IMR-90 (cell line): ENCODE results near the gene INPP5F. TPM values are rescaled to one million over a fixed set of nuclear protein-coding genes. Genes with fewer than 3 reads are reported as not detected.

Experiments used
- ATAC-seq: fragments of 200-7000 bp; cut with Tn5 transposase; 2 replicates; pipeline ENCODE4 v1.9.1; 2020; ENCODE audit warnings: low read depth, mild to moderate bottlenecking, moderate library complexity
- BruUV-seq: library from RNA; stranded (reverse); fragments of 400-500 nt; replicated peaks from 2 replicates; lab custom pipeline; 2021; lab: Mats Ljungman, UMichigan
- CTCF ChIA-PET: fragments of 300-600 bp; formaldehyde crosslinking; extraction: SDS; loops from one replicate; lab custom pipeline; 2021; ENCODE audit warnings: antibody characterized with exemption; lab: Yijun Ruan, JAX
- POLR2A ChIA-PET: fragments of 300-600 bp; sonication (Branson Sonifier 250); formaldehyde crosslinking; loops from one replicate; lab custom pipeline; 2022; ENCODE audit warnings: antibody characterized with exemption; ENCODE audit not compliant: unreplicated experiment; lab: Charles Lee
- DNase-seq: peaks from one replicate; pipeline ENCODE4 v3.0.0; 2013
- H2AFZ ChIP-seq: replicated peaks from 2 replicates; pipeline ENCODE3; 2013; ENCODE audit warnings: low read length, mild to moderate bottlenecking; ENCODE audit not compliant: poor library complexity
- H2AK5ac ChIP-seq: 2 replicates; pipeline ENCODE4 v1.6.1; 2013; ENCODE audit warnings: low read depth, low read length, inconsistent platforms
- H2AK9ac ChIP-seq: replicated peaks from 2 replicates; pipeline ENCODE3; 2013; ENCODE audit warnings: mild to moderate bottlenecking, low read depth, low read length, moderate library complexity; ENCODE audit not compliant: poor library complexity
- H2BK120ac ChIP-seq: 2 replicates; pipeline ENCODE4 v1.6.1; 2013; ENCODE audit warnings: low read depth, low read length, inconsistent platforms
- H2BK15ac ChIP-seq: 3 replicates; pipeline ENCODE4 v1.6.1; 2013; ENCODE audit warnings: low read depth, low read length, inconsistent platforms
- H2BK20ac ChIP-seq: 2 replicates; pipeline ENCODE4 v1.6.1; 2013; ENCODE audit warnings: low read depth, mild to moderate bottlenecking, inconsistent platforms, low read length, moderate library complexity
- H2BK5ac ChIP-seq: 2 replicates; pipeline ENCODE4 v1.6.1; 2013; ENCODE audit warnings: mild to moderate bottlenecking, low read depth, low read length, inconsistent platforms; ENCODE audit not compliant: poor library complexity, severe bottlenecking
- H3K14ac ChIP-seq: replicated peaks from 2 replicates; pipeline ENCODE4 v1.6.1; 2013; ENCODE audit warnings: low read depth, low read length, inconsistent platforms
- H3K18ac ChIP-seq: 2 replicates; pipeline ENCODE4 v1.6.1; 2013; ENCODE audit warnings: low read depth, low read length, control low read depth
- H3K23ac ChIP-seq: 2 replicates; pipeline ENCODE4 v1.6.1; 2013; ENCODE audit warnings: low read depth, low read length, inconsistent platforms
- H3K27ac ChIP-seq: 2 replicates; pipeline ENCODE4 v1.5.1; 2013; ENCODE audit warnings: mild to moderate bottlenecking, control low read depth, low read length; ENCODE audit not compliant: insufficient read depth
- H3K27me3 ChIP-seq: 2 replicates; pipeline ENCODE4 v1.6.1; 2013; ENCODE audit warnings: low read length; ENCODE audit not compliant: control insufficient read depth, insufficient read depth
- H3K36me3 ChIP-seq: 2 replicates; pipeline ENCODE4 v1.6.1; 2013; ENCODE audit warnings: low read length, mixed read lengths; ENCODE audit not compliant: control insufficient read depth, insufficient read depth
- H3K4ac ChIP-seq: 2 replicates; pipeline ENCODE4 v1.6.1; 2013; ENCODE audit warnings: low read depth, low read length, inconsistent platforms
- H3K4me1 ChIP-seq: 2 replicates; pipeline ENCODE4 v1.6.1; 2013; ENCODE audit warnings: low read length, mixed read lengths; ENCODE audit not compliant: control insufficient read depth, insufficient read depth
- H3K4me2 ChIP-seq: 2 replicates; pipeline ENCODE4 v1.6.1; 2013; ENCODE audit warnings: low read depth, mild to moderate bottlenecking, control low read depth, low read length, moderate library complexity
- H3K4me3 ChIP-seq: 2 replicates; pipeline ENCODE4 v1.5.1; 2013; ENCODE audit warnings: low read depth, mild to moderate bottlenecking, control low read depth, low read length, moderate library complexity; ENCODE audit not compliant: insufficient read depth
- H3K56ac ChIP-seq: 2 replicates; pipeline ENCODE4 v1.6.1; 2013; ENCODE audit warnings: low read length, inconsistent platforms; ENCODE audit not compliant: insufficient read depth; ENCODE audit errors: extremely low read depth
- H3K79me1 ChIP-seq, 2 experiments: 2 replicates each; pipeline ENCODE4 v1.6.1; 2013; ENCODE audit warnings: low read length in 2 of 2, inconsistent platforms in 1 of 2, low read depth in 1 of 2
- H3K9ac ChIP-seq: 2 replicates; pipeline ENCODE4 v1.6.1; 2013; ENCODE audit warnings: low read depth, low read length, control low read depth
- H3K9me1 ChIP-seq: 2 replicates; pipeline ENCODE4 v1.6.1; 2013; ENCODE audit warnings: low read length, inconsistent platforms; ENCODE audit not compliant: insufficient read depth
- H3K9me3 ChIP-seq: 2 replicates; pipeline ENCODE4 v1.6.1; 2013; ENCODE audit warnings: low read length; ENCODE audit not compliant: control insufficient read depth, insufficient read depth
- H4K20me1 ChIP-seq: 2 replicates; pipeline ENCODE4 v1.6.1; 2013; ENCODE audit warnings: low read length, inconsistent platforms; ENCODE audit not compliant: insufficient read depth
- H4K5ac ChIP-seq: 2 replicates; pipeline ENCODE4 v1.6.1; 2013; ENCODE audit warnings: mild to moderate bottlenecking, low read depth, low read length, control low read depth
- H4K8ac ChIP-seq, 2 experiments: 2 replicates each; pipeline ENCODE4 v1.6.1; 2013; ENCODE audit warnings: low read depth in 2 of 2, low read length in 2 of 2, control low read depth in 1 of 2, inconsistent platforms in 1 of 2
- H4K91ac ChIP-seq: 2 replicates; pipeline ENCODE4 v1.6.1; 2013; ENCODE audit warnings: low read depth, low read length, inconsistent platforms; ENCODE audit not compliant: insufficient read depth
- BHLHE40 ChIP-seq: fragments of 150-350 bp; IDR thresholded peaks from 2 replicates; pipeline ENCODE4 v1.6.1; 2016; ENCODE audit warnings: mild to moderate bottlenecking, low read depth, low read length
- CEBPB ChIP-seq: IDR thresholded peaks from 2 replicates; pipeline ENCODE4 v1.6.1; 2012; ENCODE audit warnings: low read depth, low read length, improper control_type of control experiment
- CHD1 ChIP-seq: IDR thresholded peaks from 2 replicates; pipeline ENCODE4 v1.6.1; 2012; ENCODE audit warnings: low read depth, low read length, improper control_type of control experiment
- FOS ChIP-seq: fragments of 150-350 bp; IDR thresholded peaks from 2 replicates; pipeline ENCODE4 v1.6.1; 2016; ENCODE audit warnings: low read depth, low read length
- MAFK ChIP-seq: IDR thresholded peaks from 2 replicates; pipeline ENCODE4 v1.6.1; 2012; ENCODE audit warnings: low read depth, low read length, improper control_type of control experiment
- MAZ ChIP-seq: IDR thresholded peaks from 2 replicates; pipeline ENCODE4 v1.6.1; 2012; ENCODE audit warnings: low read depth, mild to moderate bottlenecking, low read length, improper control_type of control experiment, moderate library complexity, borderline replicate concordance
- MXI1 ChIP-seq: IDR thresholded peaks from 2 replicates; pipeline ENCODE4 v1.6.1; 2012; ENCODE audit warnings: low read depth, mild to moderate bottlenecking, low read length, moderate library complexity, borderline replicate concordance
- NFE2L2 ChIP-seq: fragments of 150-350 bp; IDR thresholded peaks from 2 replicates; pipeline ENCODE4 v1.6.1; 2016; ENCODE audit warnings: low read depth, mild to moderate bottlenecking, low read length
- POLR2A ChIP-seq: IDR thresholded peaks from 2 replicates; pipeline ENCODE4 v1.6.1; 2012; ENCODE audit warnings: mild to moderate bottlenecking, low read depth, low read length
- RFX5 ChIP-seq: IDR thresholded peaks from 2 replicates; pipeline ENCODE4 v1.8.0; 2012; ENCODE audit warnings: low read depth, mild to moderate bottlenecking, low read length, moderate library complexity
- SMC3 ChIP-seq: fragments of 150-350 bp; IDR thresholded peaks from 2 replicates; pipeline ENCODE4 v1.6.1; 2016; ENCODE audit warnings: low read depth, mild to moderate bottlenecking, antibody characterized with exemption, low read length, moderate library complexity
- WGBS, 2 experiments: methylation state at CpG; one replicate each; pipeline versions ENCODE4 v1.1.5 to v1.1.7; 2013; ENCODE audit warnings: missing lambda C conversion rate in 2 of 2; ENCODE audit not compliant: insufficient read length in 1 of 2; ENCODE audit errors: extremely low coverage in 2 of 2; 5-methylcytosine and 5-hydroxymethylcytosine counted together
- dilution Hi-C: fragments of 300-500 bp; cut with HindIII; formaldehyde crosslinking; loops from one replicate; pipeline ENCODE4 v1.14.3; 2018; ENCODE audit warnings: low sequenced_read_pairs; ENCODE audit not compliant: unreplicated experiment
- in situ Hi-C: fragments of 300-500 bp; cut with MboI; formaldehyde crosslinking; loops from 3 replicates; pipeline ENCODE4 v1.14.3; 2019; ENCODE audit warnings: low sequenced_read_pairs, inconsistent platforms, mixed read lengths
- intact Hi-C: fragments of 100-400 bp; cut with micrococcal nuclease; formaldehyde crosslinking; loops from 2 replicates; pipeline ENCODE4 v1.10.0; 2022
- polyA plus RNA-seq, 3 experiments: library from polyadenylated mRNA; depleted of rRNA; stranded (reverse); fragments of >200 nt; gene quantifications; 2 replicates each; pipeline ENCODE4 v1.2.3, GENCODE V29; 2012; ENCODE audit warnings: low replicate concordance in 1 of 3
- total RNA-seq: library from RNA; depleted of rRNA; stranded (reverse); fragments of >200 nt; gene quantifications from 2 replicates; pipeline ENCODE4 v1.2.3, GENCODE V29; 2012
- TF ChIP-seq, protein P1 (sequence below): conservative IDR thresholded peaks from 2 replicates; pipeline ENCODE4 v1.5.1; 2012; ENCODE audit warnings: mild to moderate bottlenecking, low read depth, low read length, improper control_type of control experiment
- TF ChIP-seq, protein P2 (sequence below): fragments of 150-350 bp; IDR thresholded peaks from 2 replicates; pipeline ENCODE4 v1.6.1; 2017; ENCODE audit warnings: mild to moderate bottlenecking, antibody characterized with exemption, low read length, low read depth

Gene INPP5F
- total and polyA plus RNA-seq, 2 of the 4 experiments (the other 2 are of a cell fraction): 19.0 to 29.6 TPM

GRCh38 chr10:119865699-119866240 is 139.9 kb downstream of the INPP5F start:
- intact Hi-C loops (no loop called here), in situ Hi-C loops (loop anchor here (25.0 kb wide), 1 partner anchor 678 kb away; the partner anchor contains the start of gene PRDX3), dilution Hi-C loops (no loop called here)
- Histone ChIP-seq H3K9me1 (peaks cover 6% of the 10 kb centered on the region; the same call in 1 of the 2 replicates), H3K27me3 (no peaks in the 10 kb centered on the region), H3K4ac (no peak overlapping the region), H3K79me1 (peaks cover 0 to 39% of the 10 kb centered on the region in 2 experiments; a peak in 2 of 4 replicates), H3K23ac (no peak overlapping the region), H3K56ac (no peak overlapping the region), H4K5ac (no peak overlapping the region), H2BK120ac (no peak overlapping the region), H2AFZ (no peak overlapping the region), H3K9ac (no peak overlapping the region), H2AK9ac (no peak overlapping the region), H3K36me3 (no peaks in the 10 kb centered on the region), H3K4me3 (no peak overlapping the region), H3K27ac (no peak overlapping the region), H3K4me1 (peaks cover 2% of the 10 kb centered on the region; the same call in 1 of the 2 replicates), H2BK5ac (no peak overlapping the region), H2BK20ac (no peak overlapping the region), H3K4me2 (no peak overlapping the region), H3K9me3 (0 out of 2 replicates have a peak, but pooled peaks cover 2% of the 10 kb centered on the region), H3K14ac (no peak overlapping the region), H4K91ac (no peak overlapping the region), H4K8ac (no peak overlapping the region), H3K18ac (no peak overlapping the region), H2AK5ac (no peak overlapping the region), H4K20me1 (peaks cover 79% of the 10 kb centered on the region), H2BK15ac (no peak overlapping the region)
- DNase-seq: no peak
- ChIA-PET POLR2A (no interaction called here), CTCF (no interaction called here)
- no TSS peak for BruUV-seq
- WGBS, 2 experiments: 60% methylated on average over 1 of the region's 6 CpGs; no CpG with 5 or more reads in 1 of the 2 experiments
- TF ChIP-seq, protein P1, sequence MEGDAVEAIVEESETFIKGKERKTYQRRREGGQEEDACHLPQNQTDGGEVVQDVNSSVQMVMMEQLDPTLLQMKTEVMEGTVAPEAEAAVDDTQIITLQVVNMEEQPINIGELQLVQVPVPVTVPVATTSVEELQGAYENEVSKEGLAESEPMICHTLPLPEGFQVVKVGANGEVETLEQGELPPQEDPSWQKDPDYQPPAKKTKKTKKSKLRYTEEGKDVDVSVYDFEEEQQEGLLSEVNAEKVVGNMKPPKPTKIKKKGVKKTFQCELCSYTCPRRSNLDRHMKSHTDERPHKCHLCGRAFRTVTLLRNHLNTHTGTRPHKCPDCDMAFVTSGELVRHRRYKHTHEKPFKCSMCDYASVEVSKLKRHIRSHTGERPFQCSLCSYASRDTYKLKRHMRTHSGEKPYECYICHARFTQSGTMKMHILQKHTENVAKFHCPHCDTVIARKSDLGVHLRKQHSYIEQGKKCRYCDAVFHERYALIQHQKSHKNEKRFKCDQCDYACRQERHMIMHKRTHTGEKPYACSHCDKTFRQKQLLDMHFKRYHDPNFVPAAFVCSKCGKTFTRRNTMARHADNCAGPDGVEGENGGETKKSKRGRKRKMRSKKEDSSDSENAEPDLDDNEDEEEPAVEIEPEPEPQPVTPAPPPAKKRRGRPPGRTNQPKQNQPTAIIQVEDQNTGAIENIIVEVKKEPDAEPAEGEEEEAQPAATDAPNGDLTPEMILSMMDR: no peak
- TF ChIP-seq BHLHE40: no peak
- TF ChIP-seq CHD1: no peak
- TF ChIP-seq MAZ: no peak
- TF ChIP-seq SMC3: no peak
- TF ChIP-seq CEBPB: no peak
- TF ChIP-seq POLR2A: no peak
- TF ChIP-seq MAFK: no peak
- TF ChIP-seq FOS: no peak
- no peak for TF ChIP-seq MXI1
- TF ChIP-seq RFX5: no peak
- TF ChIP-seq NFE2L2: no peak
- TF ChIP-seq, protein P2, sequence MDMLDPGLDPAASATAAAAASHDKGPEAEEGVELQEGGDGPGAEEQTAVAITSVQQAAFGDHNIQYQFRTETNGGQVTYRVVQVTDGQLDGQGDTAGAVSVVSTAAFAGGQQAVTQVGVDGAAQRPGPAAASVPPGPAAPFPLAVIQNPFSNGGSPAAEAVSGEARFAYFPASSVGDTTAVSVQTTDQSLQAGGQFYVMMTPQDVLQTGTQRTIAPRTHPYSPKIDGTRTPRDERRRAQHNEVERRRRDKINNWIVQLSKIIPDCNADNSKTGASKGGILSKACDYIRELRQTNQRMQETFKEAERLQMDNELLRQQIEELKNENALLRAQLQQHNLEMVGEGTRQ: no peak
- ATAC-seq: no peak
